ENCODE results near the gene LAPTM5. TPM values are rescaled to one million over a fixed set of nuclear protein-coding genes. Genes with fewer than 3 reads are reported as not detected.

The LAPTM5 gene
- total and polyA plus RNA-seq, 2 donors: 88.6 to 364 TPM

DNA sequence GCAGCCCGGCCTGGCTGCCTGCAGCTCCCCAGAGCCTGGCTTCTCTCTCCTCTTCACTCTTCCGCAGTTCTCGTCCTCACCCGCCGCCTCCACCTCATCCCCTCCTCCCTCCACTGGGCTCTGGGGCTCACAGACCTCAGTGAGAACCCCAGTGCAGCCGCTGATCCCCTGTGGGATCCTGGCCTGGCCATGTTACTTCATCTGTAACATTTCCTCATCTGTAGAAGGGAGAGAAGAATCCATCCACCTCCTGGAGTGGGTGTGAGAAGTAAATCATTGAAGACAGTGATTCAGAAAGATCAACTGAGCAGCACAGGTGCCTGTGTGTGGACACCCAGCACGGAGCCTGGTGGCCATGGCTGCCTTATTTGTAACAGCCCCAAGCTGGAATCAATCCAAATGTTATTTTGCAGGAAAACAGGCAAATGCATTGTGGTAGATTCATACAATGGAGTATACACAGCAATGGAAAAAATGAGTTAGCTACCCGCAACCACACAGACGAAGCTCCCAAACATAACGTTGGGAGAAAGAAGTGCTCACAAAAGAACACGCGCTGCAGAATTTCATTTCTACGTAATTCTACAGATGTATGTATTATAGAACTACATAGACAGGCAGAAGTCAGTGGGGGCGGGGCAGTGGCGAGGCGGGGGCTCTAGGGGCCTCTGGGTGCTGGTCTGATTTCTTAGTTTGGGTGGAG lies 8.7 kb downstream of the LAPTM5 start:
- Histone ChIP-seq H3K4me1 (ENCODE audit: control insufficient read depth in 2 of 2, insufficient read depth in 2 of 2, low read length in 2 of 2) (peaks cover 73 to 98% of the 10 kb centered on the region in 2 donors), H3K4me3 (ENCODE audit: low read length in 2 of 2) (no peak overlapping the region), H3K27me3 (ENCODE audit: control insufficient read depth in 2 of 2, insufficient read depth in 1 of 2, low read length in 1 of 2) (no peaks in the 10 kb centered on the region), H3K27ac (ENCODE audit: low read depth in 1 of 2, low read length in 1 of 2) (peak overlapping the region; percentile 79 to 86), H3K36me3 (ENCODE audit: control insufficient read depth in 2 of 2, insufficient read depth in 2 of 2, low read length in 1 of 2) (peaks cover 11 to 28% of the 10 kb centered on the region in 2 donors), H3K9me3 (ENCODE audit: control insufficient read depth in 2 of 2, insufficient read depth in 1 of 2, low read length in 1 of 2) (no peaks in the 10 kb centered on the region)
- whole genome bisulfite sequencing: 80% methylated on average over 16 of the region's 16 CpGs
- DNase-seq (ENCODE audit: low read depth in 6 of 9, low spot score in 9 of 9): no peak

DNA sequence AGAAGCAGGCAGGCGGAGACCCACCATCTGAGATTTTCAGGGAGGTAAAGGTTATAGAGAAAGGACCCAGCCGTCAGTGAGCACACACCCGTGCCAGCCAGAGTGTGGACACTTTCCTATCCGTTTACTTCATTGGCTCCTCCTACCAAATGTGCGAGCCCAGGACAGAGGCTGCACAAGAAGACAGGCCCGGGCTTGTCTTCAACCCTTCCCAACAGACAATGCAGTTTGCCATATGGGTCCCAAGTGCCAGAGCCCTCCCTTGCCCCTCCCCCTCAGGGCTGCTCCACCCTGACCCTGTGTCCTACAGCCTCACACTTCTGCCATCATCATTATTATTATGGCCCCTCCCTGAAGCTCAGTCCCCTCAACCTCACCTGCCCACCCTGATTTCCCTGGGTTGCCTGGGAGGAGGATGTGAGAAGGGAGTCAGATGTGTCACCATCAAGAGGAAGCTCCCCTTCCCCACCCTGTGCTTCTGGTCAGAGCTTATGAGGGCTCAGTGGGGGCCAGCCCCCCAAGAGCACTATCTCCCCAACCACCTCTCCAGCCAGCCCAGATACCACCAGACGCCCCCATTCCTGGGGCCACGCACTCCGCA lies 9.4 kb downstream of the LAPTM5 start:
- Histone ChIP-seq H3K27ac (ENCODE audit: low read depth in 1 of 2, low read length in 1 of 2) (peak overlapping the region in 1 of 2 donors; percentile 74), H3K36me3 (ENCODE audit: control insufficient read depth in 2 of 2, insufficient read depth in 2 of 2, low read length in 1 of 2) (peaks cover 11 to 28% of the 10 kb centered on the region in 2 donors), H3K9me3 (ENCODE audit: control insufficient read depth in 2 of 2, insufficient read depth in 1 of 2, low read length in 1 of 2) (no peaks in the 10 kb centered on the region), H3K27me3 (ENCODE audit: control insufficient read depth in 2 of 2, insufficient read depth in 1 of 2, low read length in 1 of 2) (no peaks in the 10 kb centered on the region), H3K4me1 (ENCODE audit: control insufficient read depth in 2 of 2, insufficient read depth in 2 of 2, low read length in 2 of 2) (peaks cover 74 to 99% of the 10 kb centered on the region in 2 donors), H3K4me3 (ENCODE audit: low read length in 2 of 2) (no peak overlapping the region)
- WGBS: 82% methylated on average over 9 of the region's 9 CpGs
- no peak for DNase-seq (ENCODE audit: low read depth in 6 of 9, low spot score in 9 of 9)

DNA sequence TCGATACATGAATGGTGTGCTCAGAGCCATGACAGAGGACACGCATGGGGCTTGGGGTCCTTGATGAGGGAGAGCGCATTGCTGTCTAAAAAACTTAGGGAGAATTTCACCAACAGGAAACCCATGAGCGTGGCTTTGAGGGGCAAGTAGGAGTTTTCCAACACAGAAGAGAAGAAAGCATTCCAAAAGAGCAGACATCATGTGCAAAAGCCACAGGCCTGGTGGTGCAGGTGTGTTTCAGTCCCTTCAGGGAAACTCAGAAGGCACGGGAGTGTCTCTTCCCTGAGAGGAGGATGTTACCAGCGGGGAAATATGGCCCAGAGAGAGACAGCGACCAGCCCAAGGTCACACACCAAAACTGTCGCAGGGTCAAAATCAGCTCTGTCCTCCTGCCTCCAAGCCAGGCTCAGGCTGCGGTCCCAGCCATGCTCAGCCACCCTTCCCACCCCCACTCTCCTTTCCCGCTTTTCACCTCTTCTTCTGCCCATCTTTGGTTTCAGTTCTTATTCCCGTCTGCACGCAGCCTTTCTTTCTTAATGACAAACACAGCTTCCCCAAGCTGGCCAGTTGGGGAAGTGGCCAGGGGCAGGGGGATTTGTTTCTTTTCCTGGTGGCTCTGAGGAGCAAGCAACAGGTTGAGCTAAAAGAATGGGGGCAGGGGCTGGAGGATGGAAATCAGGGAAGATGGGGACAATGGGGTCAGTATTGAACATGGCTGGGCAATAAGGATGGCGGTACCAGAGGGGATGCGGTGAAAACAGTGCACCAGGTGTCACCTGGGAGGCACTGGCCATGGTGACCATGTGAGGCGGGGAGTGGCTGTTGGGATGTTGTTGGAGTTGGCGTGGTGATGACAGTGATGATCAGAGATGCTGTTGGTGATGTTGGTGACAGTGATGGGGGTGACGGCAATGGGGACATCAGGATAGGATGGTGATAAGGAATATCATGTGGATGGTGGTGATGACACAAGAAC lies 10.3 kb downstream of the LAPTM5 start:
- peak overlapping the region; percentile 74 to 95 for H3K27ac ChIP-seq (ENCODE audit: low read depth in 1 of 2, low read length in 1 of 2)
- H3K4me1 ChIP-seq (ENCODE audit: control insufficient read depth in 2 of 2, insufficient read depth in 2 of 2, low read length in 2 of 2): peaks cover 79 to 100% of the 10 kb centered on the region in 2 donors
- no peak for DNase-seq (ENCODE audit: low read depth in 6 of 9, low spot score in 9 of 9)
- no peaks in the 10 kb centered on the region for H3K27me3 ChIP-seq (ENCODE audit: control insufficient read depth in 2 of 2, insufficient read depth in 1 of 2, low read length in 1 of 2)
- H3K9me3 ChIP-seq (ENCODE audit: control insufficient read depth in 2 of 2, insufficient read depth in 1 of 2, low read length in 1 of 2): no peaks in the 10 kb centered on the region
- no peak overlapping the region for H3K4me3 ChIP-seq (ENCODE audit: low read length in 2 of 2)
- peaks cover 9 to 28% of the 10 kb centered on the region in 2 donors for H3K36me3 ChIP-seq (ENCODE audit: control insufficient read depth in 2 of 2, insufficient read depth in 2 of 2, low read length in 1 of 2)
- WGBS: 83% methylated on average over 17 of the region's 17 CpGs

DNA sequence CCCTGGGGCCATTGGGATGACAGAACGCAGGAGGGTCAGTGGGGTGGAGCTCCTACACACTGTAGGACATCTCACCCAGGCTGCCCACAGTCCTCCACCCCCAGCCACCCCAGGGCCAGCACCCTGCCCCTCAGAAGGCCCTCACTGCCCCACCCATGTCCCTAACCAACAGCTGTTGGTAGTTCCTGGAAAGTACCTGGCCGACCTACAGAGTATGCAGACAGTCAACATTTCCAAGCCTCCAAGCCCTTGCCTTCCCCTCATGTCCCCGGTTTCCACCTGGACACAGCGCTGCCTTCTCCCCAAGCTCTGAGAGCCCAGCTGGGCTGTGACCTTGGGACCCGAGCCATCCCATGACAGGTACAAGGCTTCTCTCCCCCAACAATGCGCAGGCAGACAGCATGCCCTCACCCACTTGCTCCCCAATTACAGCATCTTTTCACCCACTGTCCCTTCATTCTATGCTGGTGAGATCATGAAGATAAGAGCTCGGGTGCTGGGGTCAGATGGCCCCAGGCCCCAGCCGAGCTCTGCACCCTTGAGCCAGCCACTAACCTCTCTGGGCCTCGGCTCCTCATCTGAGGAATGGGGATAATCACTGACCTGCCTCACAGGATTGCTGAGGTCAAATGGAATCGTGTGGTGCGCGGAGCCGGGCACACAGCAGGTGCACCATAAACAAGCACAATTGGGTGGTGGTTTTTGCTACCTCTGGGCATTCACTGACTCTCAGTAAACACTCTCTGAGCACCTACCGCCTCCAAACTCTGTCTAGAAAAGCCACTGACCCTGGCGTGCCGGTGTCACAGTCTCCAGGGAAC lies 11.2 kb downstream of the LAPTM5 start:
- no peak overlapping the region for H3K4me3 ChIP-seq (ENCODE audit: low read length in 2 of 2)
- DNase-seq (ENCODE audit: low read depth in 6 of 9, low spot score in 9 of 9): no peak
- WGBS: 90% methylated on average over 16 of the region's 16 CpGs

DNA sequence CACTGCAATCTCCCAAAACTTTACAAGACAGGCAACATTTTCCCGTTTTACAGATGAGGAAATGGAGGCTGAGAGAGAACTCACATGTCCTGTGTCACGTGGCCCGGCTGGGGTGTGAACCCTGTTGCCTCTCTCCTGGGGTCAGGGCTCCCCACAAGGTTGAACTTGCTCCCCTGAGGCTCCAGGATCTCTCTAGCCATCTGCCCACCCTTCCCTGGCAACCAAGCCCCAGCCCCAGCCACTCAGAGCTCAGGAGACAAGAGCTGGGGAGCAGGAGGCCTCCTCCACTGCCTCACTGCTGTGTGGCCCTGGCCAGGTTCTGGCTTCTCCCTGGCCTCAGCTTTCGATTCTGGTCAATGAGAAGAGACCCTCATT lies 11.8 kb downstream of the LAPTM5 start:
- Histone ChIP-seq H3K4me1 (ENCODE audit: control insufficient read depth in 2 of 2, insufficient read depth in 2 of 2, low read length in 2 of 2) (peaks cover 69 to 100% of the 10 kb centered on the region in 2 donors), H3K9me3 (ENCODE audit: control insufficient read depth in 2 of 2, insufficient read depth in 1 of 2, low read length in 1 of 2) (no peaks in the 10 kb centered on the region), H3K4me3 (ENCODE audit: low read length in 2 of 2) (no peak overlapping the region), H3K27ac (ENCODE audit: low read depth in 1 of 2, low read length in 1 of 2) (peak overlapping the region; percentile 88 to 95), H3K36me3 (ENCODE audit: control insufficient read depth in 2 of 2, insufficient read depth in 2 of 2, low read length in 1 of 2) (peaks cover 16 to 37% of the 10 kb centered on the region in 2 donors), H3K27me3 (ENCODE audit: control insufficient read depth in 2 of 2, insufficient read depth in 1 of 2, low read length in 1 of 2) (no peaks in the 10 kb centered on the region)
- DNase-seq (ENCODE audit: low read depth in 6 of 9, low spot score in 9 of 9): no peak
- 76% methylated on average over 4 of the region's 4 CpGs for WGBS

More for the DNA sequence above, 11.2 kb downstream of the LAPTM5 start:
- Histone ChIP-seq H3K27me3 (ENCODE audit: control insufficient read depth in 2 of 2, insufficient read depth in 1 of 2, low read length in 1 of 2) (no peaks in the 10 kb centered on the region), H3K4me1 (ENCODE audit: control insufficient read depth in 2 of 2, insufficient read depth in 2 of 2, low read length in 2 of 2) (peaks cover 74 to 100% of the 10 kb centered on the region in 2 donors), H3K9me3 (ENCODE audit: control insufficient read depth in 2 of 2, insufficient read depth in 1 of 2, low read length in 1 of 2) (no peaks in the 10 kb centered on the region), H3K36me3 (ENCODE audit: control insufficient read depth in 2 of 2, insufficient read depth in 2 of 2, low read length in 1 of 2) (peaks cover 13 to 31% of the 10 kb centered on the region in 2 donors), H3K27ac (ENCODE audit: low read depth in 1 of 2, low read length in 1 of 2) (peak overlapping the region; percentile 88 to 95)

DNA sequence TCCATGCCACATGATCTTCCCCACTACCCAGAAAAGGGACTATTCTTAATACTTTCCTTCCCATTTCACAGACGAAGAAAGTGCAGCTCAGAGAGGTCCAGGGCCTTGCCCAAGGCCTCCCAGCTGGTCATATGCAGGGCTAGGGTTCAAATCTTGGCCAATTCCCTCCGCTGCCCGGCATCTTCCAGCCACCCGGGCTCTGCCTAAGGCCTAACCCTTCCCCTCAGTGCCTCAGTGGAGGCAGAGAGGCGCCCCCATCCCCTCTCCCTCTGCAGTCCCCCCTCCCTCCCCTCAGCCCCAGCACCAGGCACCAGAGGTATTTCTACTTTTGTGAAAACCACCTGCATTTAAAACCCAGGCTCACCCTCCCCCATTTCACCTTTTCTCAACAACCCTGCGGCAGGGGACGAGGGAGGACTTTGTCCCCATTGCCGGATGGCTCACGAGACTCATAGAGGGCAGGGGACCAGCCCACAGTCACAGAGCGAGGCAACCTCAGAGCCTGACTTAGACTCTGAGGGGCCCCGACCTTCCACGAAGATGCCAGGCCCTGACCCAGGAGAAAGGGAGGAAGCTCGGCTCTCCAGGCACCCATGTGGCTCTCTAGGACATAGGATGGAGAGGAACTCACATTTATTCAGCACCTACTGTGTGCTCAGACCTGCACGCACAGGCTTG lies 12.3 kb downstream of the LAPTM5 start:
- Histone ChIP-seq H3K36me3 (ENCODE audit: control insufficient read depth in 2 of 2, insufficient read depth in 2 of 2, low read length in 1 of 2) (peaks cover 21 to 42% of the 10 kb centered on the region in 2 donors), H3K9me3 (ENCODE audit: control insufficient read depth in 2 of 2, insufficient read depth in 1 of 2, low read length in 1 of 2) (no peaks in the 10 kb centered on the region), H3K27me3 (ENCODE audit: control insufficient read depth in 2 of 2, insufficient read depth in 1 of 2, low read length in 1 of 2) (no peaks in the 10 kb centered on the region), H3K4me3 (ENCODE audit: low read length in 2 of 2) (no peak overlapping the region), H3K4me1 (ENCODE audit: control insufficient read depth in 2 of 2, insufficient read depth in 2 of 2, low read length in 2 of 2) (peaks cover 64 to 97% of the 10 kb centered on the region in 2 donors), H3K27ac (ENCODE audit: low read depth in 1 of 2, low read length in 1 of 2) (peak overlapping the region; percentile 88 to 95)
- DNase-seq (ENCODE audit: low read depth in 6 of 9, low spot score in 9 of 9): peak in 1 of 9 donors; percentile 50
- 84% methylated on average over 14 of the region's 14 CpGs for WGBS

DNA sequence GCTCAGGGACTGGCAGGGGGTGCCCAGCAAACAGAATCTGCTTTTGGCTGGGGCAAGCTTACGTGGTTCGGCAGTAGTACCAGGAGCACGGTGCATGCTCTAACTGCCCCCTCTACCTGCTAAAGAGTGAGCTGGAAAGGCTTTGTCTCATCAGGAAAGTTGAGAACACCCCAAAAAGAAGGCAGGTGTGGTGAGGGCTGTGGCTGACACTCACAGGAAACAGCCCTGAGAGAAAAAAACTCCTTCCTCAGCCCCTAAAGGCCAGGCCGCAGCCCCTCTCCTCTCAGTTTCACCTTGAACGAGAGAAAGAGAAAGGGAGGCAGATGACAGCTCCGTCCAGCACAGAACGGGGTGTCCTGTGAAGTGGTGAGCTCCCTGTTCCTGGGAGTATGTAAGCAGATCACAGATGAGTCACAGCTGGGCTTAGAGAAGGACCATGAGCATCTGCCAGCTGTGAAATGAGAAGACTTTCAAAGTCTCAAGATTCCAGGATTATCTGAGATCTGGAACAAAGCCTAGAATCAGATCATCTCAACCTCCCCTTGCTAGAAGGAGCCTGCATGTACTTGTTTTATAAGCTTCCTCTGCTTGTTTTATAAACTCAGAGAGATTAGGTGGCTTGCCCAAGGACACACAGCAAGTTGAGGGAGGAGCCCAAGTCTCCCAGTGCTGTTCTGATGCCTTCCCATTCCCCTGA lies 13.4 kb downstream of the LAPTM5 start:
- Histone ChIP-seq H3K27me3 (ENCODE audit: control insufficient read depth in 2 of 2, insufficient read depth in 1 of 2, low read length in 1 of 2) (no peaks in the 10 kb centered on the region), H3K36me3 (ENCODE audit: control insufficient read depth in 2 of 2, insufficient read depth in 2 of 2, low read length in 1 of 2) (peaks cover 32 to 45% of the 10 kb centered on the region in 2 donors), H3K4me3 (ENCODE audit: low read length in 2 of 2) (peak overlapping the region; percentile 6 to 22), H3K9me3 (ENCODE audit: control insufficient read depth in 2 of 2, insufficient read depth in 1 of 2, low read length in 1 of 2) (no peaks in the 10 kb centered on the region), H3K4me1 (ENCODE audit: control insufficient read depth in 2 of 2, insufficient read depth in 2 of 2, low read length in 2 of 2) (peaks cover 53 to 87% of the 10 kb centered on the region in 2 donors), H3K27ac (ENCODE audit: low read depth in 1 of 2, low read length in 1 of 2) (peak overlapping the region; percentile 93 to 95)
- WGBS: 30% methylated on average over 7 of the region's 7 CpGs
- DNase-seq (ENCODE audit: low read depth in 6 of 9, low spot score in 9 of 9): peak in 2 of 9 donors; percentile 52 to 77
